Cardiac fibroblast (primary cell): Measurements from ENCODE around the gene DNAJC3.
"Not testable (repeated sequence)": the region's sequence is repeated elsewhere in the genome, so short reads cannot be mapped to it uniquely, and the experiment has no call there.

ENCODE experiments used
- DNase-seq, 2 donors: peaks; one replicate each; pipeline versions ENCODE4 v3.0.0 to v3.0.0-alpha.2; 2010; ENCODE audit warnings: low read depth in 2 of 2
- H3K4me3 ChIP-seq, 2 donors: replicated peaks in 1 of 2; 1 replicate in 1 of 2; 2 replicates in 1 of 2; pipeline ENCODE4 v1.5.1; 2011; ENCODE audit warnings: low read depth in 2 of 2, low read length in 2 of 2, mild to moderate bottlenecking in 2 of 2, moderate library complexity in 1 of 2
- CTCF ChIP-seq: IDR thresholded peaks from one replicate; pipeline ENCODE4 v1.5.1; 2011; ENCODE audit warnings: low read depth, mild to moderate bottlenecking, low read length, inconsistent platforms

DNAJC3 gene

GRCh38 chr13:95734124-95734523 lies 57.2 kb downstream of the DNAJC3 start:
- no peak for DNase-seq
- TF ChIP-seq CTCF: no peak
- no peak overlapping the region for H3K4me3 ChIP-seq

- H3K4me3 ChIP-seq, DNase-seq: not testable (repeated sequence)
Observed at GRCh38 chr13:95740071-95740978, 63.4 kb downstream of the DNAJC3 start.

GRCh38 chr13:95740979-95741320 lies 64.0 kb downstream of the DNAJC3 start:
- no peak overlapping the region for H3K4me3 ChIP-seq
- DNase-seq: no peak
- no peak for TF ChIP-seq CTCF

- H3K4me3 ChIP-seq: no peak overlapping the region
- no peak for TF ChIP-seq CTCF
- no peak for DNase-seq
Observed at GRCh38 chr13:95741584-95742563, 64.9 kb downstream of the DNAJC3 start.

- no peak for DNase-seq
- no peak overlapping the region for H3K4me3 ChIP-seq
- TF ChIP-seq CTCF: no peak
Observed at GRCh38 chr13:95743192-95743591, 66.3 kb downstream of the DNAJC3 start.

GRCh38 chr13:95745289-95745688 lies 68.3 kb downstream of the DNAJC3 start:
- TF ChIP-seq CTCF: no peak
- no peak overlapping the region for H3K4me3 ChIP-seq
- no peak for DNase-seq

GRCh38 chr13:95745752-95746151 lies 68.8 kb downstream of the DNAJC3 start:
- peak in 1 of 2 donors; percentile 7 for DNase-seq
- no peak overlapping the region for H3K4me3 ChIP-seq
- peak; percentile 16 for TF ChIP-seq CTCF
